Stimulated activated naive B cell treated with anti-CD40 and anti-IgM and Interleukin-4, amounts not matched to agents 10 μg/mL and 1 μg/mL and 100 μg/mL, for 72 hours (primary cell): ENCODE results near the gene ZSCAN1.

Source experiments
- ATAC-seq, 2 donors: fragments of 150-1000 bp; cut with Tn5 transposase; replicated peaks; 2 replicates each; pipeline ENCODE4 v1.10.0; 2021; ENCODE audit warnings: moderate library complexity in 1 of 2
- DNase-seq: peaks from one replicate; pipeline ENCODE4 v3.0.0; 2021
- H3K27ac Mint-ChIP-seq: one replicate; pipeline ENCODE4 v1.8.0; 2022; ENCODE audit warnings: mild to moderate bottlenecking, mixed read lengths
- H3K27me3 Mint-ChIP-seq, 2 donors: one replicate each; pipeline ENCODE4 v1.8.0; 2022; ENCODE audit warnings: mixed read lengths in 2 of 2
- H3K36me3 Mint-ChIP-seq, 2 donors: one replicate each; pipeline ENCODE4 v1.8.0; 2022; ENCODE audit warnings: mixed read lengths in 2 of 2, mild to moderate bottlenecking in 1 of 2
- H3K4me1 Mint-ChIP-seq, 2 donors: one replicate each; pipeline ENCODE4 v1.8.0; 2022; ENCODE audit warnings: mixed read lengths in 2 of 2, mild to moderate bottlenecking in 1 of 2
- H3K4me3 Mint-ChIP-seq, 2 donors: one replicate each; pipeline ENCODE4 v1.8.0; 2022; ENCODE audit warnings: mild to moderate bottlenecking in 2 of 2, mixed read lengths in 2 of 2, moderate library complexity in 1 of 2
- H3K9me3 Mint-ChIP-seq, 2 donors: one replicate each; pipeline ENCODE4 v1.8.0; 2022; ENCODE audit warnings: mixed read lengths in 2 of 2, mild to moderate bottlenecking in 1 of 2

The ZSCAN1 gene

GRCh38 chr19:58045411-58046050 lies 11.7 kb downstream of the ZSCAN1 start:
- H3K36me3 Mint-ChIP-seq: peaks cover 7 to 14% of the 10 kb centered on the region in 2 donors
- peaks cover 21 to 22% of the 10 kb centered on the region in 2 donors for H3K9me3 Mint-ChIP-seq
- ATAC-seq: no peak
- no peaks in the 10 kb centered on the region for H3K4me1 Mint-ChIP-seq
- no peak for DNase-seq
- peak overlapping the region; percentile 44 for H3K27ac Mint-ChIP-seq
- H3K4me3 Mint-ChIP-seq: no peak overlapping the region
- peaks cover 12 to 25% of the 10 kb centered on the region in 2 donors for H3K27me3 Mint-ChIP-seq

GRCh38 chr19:58046856-58047255 lies 13.0 kb downstream of the ZSCAN1 start:
- peaks cover 22 to 31% of the 10 kb centered on the region in 2 donors for H3K9me3 Mint-ChIP-seq
- H3K4me1 Mint-ChIP-seq: no peaks in the 10 kb centered on the region

GRCh38 chr19:58047672-58048071 lies 13.8 kb downstream of the ZSCAN1 start:
- Mint-ChIP-seq H3K27ac (no peak overlapping the region), H3K4me3 (no peak overlapping the region), H3K9me3 (peaks cover 22 to 32% of the 10 kb centered on the region in 2 donors), H3K4me1 (no peaks in the 10 kb centered on the region), H3K27me3 (peaks cover 0 to 6% of the 10 kb centered on the region in 2 donors), H3K36me3 (peaks cover 5 to 19% of the 10 kb centered on the region in 2 donors)
- DNase-seq: no peak
- ATAC-seq: no peak

More at GRCh38 chr19:58046856-58047255, 13.0 kb downstream of the ZSCAN1 start:
- ATAC-seq: no peak
- H3K27me3 Mint-ChIP-seq: peaks cover 1 to 14% of the 10 kb centered on the region in 2 donors
- no peak overlapping the region for H3K27ac Mint-ChIP-seq
- peaks cover 9 to 16% of the 10 kb centered on the region in 2 donors for H3K36me3 Mint-ChIP-seq
- no peak overlapping the region for H3K4me3 Mint-ChIP-seq
- DNase-seq: no peak

GRCh38 chr19:58052256-58052655 lies 18.4 kb downstream of the ZSCAN1 start:
- DNase-seq (no peak), ATAC-seq (no peak)
- no peak overlapping the region for H3K4me3 Mint-ChIP-seq
- peaks cover 22 to 27% of the 10 kb centered on the region in 2 donors for H3K9me3 Mint-ChIP-seq
- peaks cover 19 to 22% of the 10 kb centered on the region in 2 donors for H3K27me3 Mint-ChIP-seq
- peaks cover 15 to 28% of the 10 kb centered on the region in 2 donors for H3K36me3 Mint-ChIP-seq
- no peak overlapping the region for H3K27ac Mint-ChIP-seq
- H3K4me1 Mint-ChIP-seq: peaks cover 2 to 5% of the 10 kb centered on the region in 2 donors

- peaks cover 15 to 30% of the 10 kb centered on the region in 2 donors for H3K36me3 Mint-ChIP-seq
- no peak overlapping the region for H3K27ac Mint-ChIP-seq
- peaks cover 21 to 27% of the 10 kb centered on the region in 2 donors for H3K9me3 Mint-ChIP-seq
- DNase-seq: no peak
- H3K27me3 Mint-ChIP-seq: peaks cover 19 to 22% of the 10 kb centered on the region in 2 donors
- no peak overlapping the region for H3K4me3 Mint-ChIP-seq
- no peak for ATAC-seq
- peaks cover 5 to 9% of the 10 kb centered on the region in 2 donors for H3K4me1 Mint-ChIP-seq
Observed at GRCh38 chr19:58053480-58054156, 19.8 kb downstream of the ZSCAN1 start.

GRCh38 chr19:58054901-58055874 lies 21.4 kb downstream of the ZSCAN1 start:
- peak overlapping the region; percentile 58 to 77 for H3K4me3 Mint-ChIP-seq

GRCh38 chr19:58056261-58056660 lies 22.4 kb downstream of the ZSCAN1 start:
- H3K4me1 Mint-ChIP-seq: peaks cover 8 to 18% of the 10 kb centered on the region in 2 donors
- H3K36me3 Mint-ChIP-seq: peaks cover 20 to 34% of the 10 kb centered on the region in 2 donors
- no peak for ATAC-seq
- no peak overlapping the region for H3K27ac Mint-ChIP-seq
- DNase-seq: no peak
- peak overlapping the region in 1 of 2 donors; percentile 4 for H3K4me3 Mint-ChIP-seq
- H3K27me3 Mint-ChIP-seq: peaks cover 19 to 22% of the 10 kb centered on the region in 2 donors
- peaks cover 11% of the 10 kb centered on the region in 2 donors for H3K9me3 Mint-ChIP-seq

More at GRCh38 chr19:58054901-58055874, 21.4 kb downstream of the ZSCAN1 start:
- peaks cover 8 to 16% of the 10 kb centered on the region in 2 donors for H3K4me1 Mint-ChIP-seq
- H3K27me3 Mint-ChIP-seq: peaks cover 19 to 22% of the 10 kb centered on the region in 2 donors
- DNase-seq (no peak), ATAC-seq (no peak)
- peak overlapping the region; percentile 63 for H3K27ac Mint-ChIP-seq
- H3K36me3 Mint-ChIP-seq: peaks cover 17 to 31% of the 10 kb centered on the region in 2 donors
- H3K9me3 Mint-ChIP-seq: peaks cover 15 to 18% of the 10 kb centered on the region in 2 donors

GRCh38 chr19:58056861-58057260 lies 23.0 kb downstream of the ZSCAN1 start:
- Mint-ChIP-seq H3K9me3 (peaks cover 7 to 13% of the 10 kb centered on the region in 2 donors), H3K27me3 (peaks cover 19 to 22% of the 10 kb centered on the region in 2 donors), H3K4me1 (peaks cover 8 to 18% of the 10 kb centered on the region in 2 donors), H3K27ac (no peak overlapping the region), H3K4me3 (no peak overlapping the region), H3K36me3 (peaks cover 22 to 32% of the 10 kb centered on the region in 2 donors)
- no peak for ATAC-seq
- DNase-seq: no peak

- H3K27ac Mint-ChIP-seq: peak overlapping the region; percentile 95
- DNase-seq: no peak
- peaks cover 8 to 18% of the 10 kb centered on the region in 2 donors for H3K4me1 Mint-ChIP-seq
- H3K27me3 Mint-ChIP-seq: peaks cover 19 to 22% of the 10 kb centered on the region in 2 donors
- peak overlapping the region; percentile 81 to 91 for H3K4me3 Mint-ChIP-seq
- H3K36me3 Mint-ChIP-seq: peaks cover 30 to 38% of the 10 kb centered on the region in 2 donors
- peaks cover 6 to 13% of the 10 kb centered on the region in 2 donors for H3K9me3 Mint-ChIP-seq
- ATAC-seq: no peak
Observed at GRCh38 chr19:58058467-58058866, 24.6 kb downstream of the ZSCAN1 start.

- Mint-ChIP-seq H3K27me3 (peaks cover 19 to 22% of the 10 kb centered on the region in 2 donors), H3K4me3 (peak within 1 kb of the TSS; percentile 81 to 91), H3K4me1 (peaks cover 8 to 18% of the 10 kb centered on the region in 2 donors), H3K36me3 (peaks cover 36 to 45% of the 10 kb centered on the region in 2 donors), H3K9me3 (peaks cover 12 to 15% of the 10 kb centered on the region in 2 donors), H3K27ac (peak within 1 kb of the TSS; percentile 95)
- ATAC-seq (peak; percentile 92 to 93), DNase-seq (peak; percentile 86)
Observed at GRCh38 chr19:58059003-58059670, 25.3 kb downstream of the ZSCAN1 start, which contains the start of gene ZNF135. Gene ZNF135 (plus strand): TSS chr19:58059282. CDS start chr19:58060003, 721 bp downstream.

- peak overlapping the region; percentile 81 to 91 for H3K4me3 Mint-ChIP-seq
- H3K9me3 Mint-ChIP-seq: peaks cover 14% of the 10 kb centered on the region in 2 donors
- peaks cover 15 to 18% of the 10 kb centered on the region in 2 donors for H3K27me3 Mint-ChIP-seq
- peak overlapping the region; percentile 95 for H3K27ac Mint-ChIP-seq
- ATAC-seq (peak; percentile 49 to 55), DNase-seq (no peak)
- H3K4me1 Mint-ChIP-seq: peaks cover 6 to 18% of the 10 kb centered on the region in 2 donors
- H3K36me3 Mint-ChIP-seq: peaks cover 37 to 46% of the 10 kb centered on the region in 2 donors
Observed at GRCh38 chr19:58059671-58060078, 25.9 kb downstream of the ZSCAN1 start.

- ATAC-seq (no peak), DNase-seq (no peak)
- Mint-ChIP-seq H3K4me3 (peak overlapping the region; percentile 81 to 91), H3K36me3 (peaks cover 38 to 49% of the 10 kb centered on the region in 2 donors), H3K9me3 (peaks cover 14% of the 10 kb centered on the region in 2 donors), H3K27me3 (peaks cover 12% of the 10 kb centered on the region in 2 donors), H3K27ac (peak overlapping the region; percentile 95), H3K4me1 (peaks cover 6 to 15% of the 10 kb centered on the region in 2 donors)
Observed at GRCh38 chr19:58060231-58060630, 26.4 kb downstream of the ZSCAN1 start.

GRCh38 chr19:58063712-58064111 lies 29.9 kb downstream of the ZSCAN1 start:
- Mint-ChIP-seq H3K27ac (no peak overlapping the region), H3K27me3 (no peaks in the 10 kb centered on the region), H3K4me1 (peaks cover 3 to 8% of the 10 kb centered on the region in 2 donors), H3K36me3 (peaks cover 68% of the 10 kb centered on the region in 2 donors), H3K9me3 (peaks cover 36 to 37% of the 10 kb centered on the region in 2 donors), H3K4me3 (no peak overlapping the region)
- ATAC-seq (no peak), DNase-seq (no peak)
